HCT116 (cell line): ENCODE measurements around the gene QSOX1. TPM values are rescaled to one million over a fixed set of nuclear protein-coding genes. Genes with fewer than 3 reads are reported as not detected.

ENCODE experiments used
- ATAC-seq: fragments of 200-7000 bp; cut with Tn5 transposase; 2 replicates; pipeline ENCODE4 v1.9.1; 2020; ENCODE audit warnings: mild to moderate bottlenecking, moderate library complexity
- BruUV-seq: library from RNA; stranded (reverse); fragments of 400-500 nt; replicated peaks from 2 replicates; lab custom pipeline; 2021; lab: Mats Ljungman, UMichigan
- CTCF ChIA-PET: fragments of 300-600 bp; sonication (Branson Sonifier 250); formaldehyde crosslinking; loops from one replicate; lab custom pipeline; 2021; ENCODE audit warnings: antibody characterized with exemption; lab: Charles Lee
- POLR2A ChIA-PET: fragments of 300-600, 350-600 bp; sonication (Branson Sonifier 250); formaldehyde crosslinking; loops from one replicate; lab custom pipeline; 2021; ENCODE audit warnings: antibody characterized with exemption; lab: Charles Lee
- RAD21 ChIA-PET, 2 experiments: fragments of 300-600 bp; sonication (Branson Sonifier 250); formaldehyde crosslinking; loops; one replicate each; lab custom pipeline; 2023; ENCODE audit warnings: low total read pairs in 2 of 2; ENCODE audit not compliant: uncharacterized antibody in 2 of 2, unreplicated experiment in 2 of 2, low non-redundant PET in 1 of 2; lab: Charles Lee
- DNase-seq: peaks from one replicate; pipeline ENCODE4 v3.0.0-alpha.2; 2010; ENCODE audit warnings: low read depth, low spot score
- H2AFZ ChIP-seq: fragments of 200-600 bp; shearing (Covaris generic), sonication (generic); 2 replicates; pipeline ENCODE4 v1.6.1; 2017; ENCODE audit warnings: low read depth, mixed run types, mixed read lengths, antibody characterized with exemption, low read length; ENCODE audit not compliant: poor library complexity, severe bottlenecking
- H3K27ac ChIP-seq: 2 replicates; pipeline ENCODE4 v1.5.1; 2012; ENCODE audit warnings: low read depth, low read length
- H3K27me3 ChIP-seq: fragments of 200-600 bp; sonication (generic); 2 replicates; pipeline ENCODE4 v1.6.1; 2016; ENCODE audit warnings: mixed run types, low read length, mixed read lengths; ENCODE audit not compliant: insufficient read depth
- H3K36me3 ChIP-seq, 2 experiments: fragments of 200-500 bp in 1 of 2; fragments of 200-600 bp in 1 of 2; sonication (Bioruptor generic) in 1 of 2; sonication (generic) in 1 of 2; 2 replicates each; pipeline versions ENCODE4 v1.5.1 to v1.6.1; 2014 to 2016; ENCODE audit warnings: low read length in 2 of 2, inconsistent platforms in 1 of 2, mixed read lengths in 1 of 2, mixed run types in 1 of 2; ENCODE audit not compliant: insufficient read depth in 2 of 2, control insufficient read depth in 1 of 2
- H3K4me1 ChIP-seq, 2 experiments: fragments of 200-600 bp in 1 of 2; sonication (generic) in 1 of 2; 2 replicates each; pipeline versions ENCODE4 v1.5.1 to v1.6.1; 2012 to 2017; ENCODE audit warnings: low read length in 2 of 2, inconsistent platforms in 1 of 2, mild to moderate bottlenecking in 1 of 2, mixed read lengths in 1 of 2, mixed run types in 1 of 2, moderate library complexity in 1 of 2; ENCODE audit not compliant: insufficient read depth in 2 of 2, control insufficient read depth in 1 of 2
- H3K4me2 ChIP-seq: fragments of 200-600 bp; sonication (generic); 2 replicates; pipeline ENCODE4 v1.6.1; 2017; ENCODE audit warnings: mixed run types, low read length, mixed read lengths
- H3K4me3 ChIP-seq, 2 experiments: fragments of 200-600 bp in 1 of 2; sonication (generic) in 1 of 2; replicated peaks in 1 of 2; 2 replicates each; pipeline ENCODE4 v1.5.1; 2011 to 2016; ENCODE audit warnings: low read length in 2 of 2, control low read depth in 1 of 2, low read depth in 1 of 2, mild to moderate bottlenecking in 1 of 2, mixed read lengths in 1 of 2, mixed run types in 1 of 2
- H3K79me2 ChIP-seq: fragments of 200-600 bp; sonication (generic); 2 replicates; pipeline ENCODE4 v1.6.1; 2017; ENCODE audit warnings: mild to moderate bottlenecking, mixed run types, low read length, moderate library complexity, mixed read lengths; ENCODE audit not compliant: insufficient read depth
- H3K9ac ChIP-seq: fragments of 200-600 bp; sonication (generic); 2 replicates; pipeline ENCODE4 v1.6.1; 2016; ENCODE audit warnings: low read length, mixed read lengths
- H3K9me2 ChIP-seq: fragments of 200-600 bp; sonication (generic), shearing (Covaris generic); 2 replicates; pipeline ENCODE4 v1.6.1; 2017; ENCODE audit warnings: mixed run types, mild to moderate bottlenecking, moderate library complexity; ENCODE audit not compliant: insufficient read depth
- H3K9me3 ChIP-seq, 2 experiments: fragments of 200-500 bp in 1 of 2; fragments of 200-600 bp in 1 of 2; sonication (Bioruptor generic) in 1 of 2; sonication (generic) in 1 of 2; 2 replicates each; pipeline ENCODE4 v1.6.1; 2014 to 2017; ENCODE audit warnings: low read length in 2 of 2, mixed read lengths in 2 of 2, inconsistent platforms in 1 of 2, low read depth in 1 of 2, mild to moderate bottlenecking in 1 of 2, mixed run types in 1 of 2, moderate library complexity in 1 of 2; ENCODE audit not compliant: control insufficient read depth in 1 of 2, insufficient read depth in 1 of 2
- H4K20me1 ChIP-seq: fragments of 200-600 bp; sonication (generic), shearing (Covaris generic); 2 replicates; pipeline ENCODE4 v1.6.1; 2017; ENCODE audit warnings: mixed run types, mild to moderate bottlenecking, moderate library complexity; ENCODE audit not compliant: insufficient read depth
- CBX3 ChIP-seq: IDR thresholded peaks from 2 replicates; pipeline ENCODE4 v1.6.1; 2012; ENCODE audit warnings: low read depth
- CEBPB ChIP-seq: IDR thresholded peaks from 2 replicates; pipeline ENCODE4 v1.6.1; 2012; ENCODE audit warnings: low read depth
- EGR1 ChIP-seq: IDR thresholded peaks from 2 replicates; pipeline ENCODE4 v1.6.1; 2012; ENCODE audit warnings: low read depth
- EZH2phosphoT487 ChIP-seq: fragments of 200-600 bp; IDR thresholded peaks from 2 replicates; pipeline ENCODE4 v1.6.1; 2018; ENCODE audit warnings: antibody characterized with exemption, borderline replicate concordance
- JUND ChIP-seq: IDR thresholded peaks from 2 replicates; pipeline ENCODE4 v1.6.1; 2012
- POLR2A ChIP-seq: IDR thresholded peaks from 2 replicates; pipeline ENCODE4 v1.7.0; 2011; ENCODE audit warnings: borderline replicate concordance; ENCODE audit not compliant: insufficient read depth, insufficient read length; ENCODE audit errors: extremely low read depth
- SP1 ChIP-seq: IDR thresholded peaks from 2 replicates; pipeline ENCODE4 v1.6.1; 2012; ENCODE audit warnings: low read depth
- YY1 ChIP-seq: IDR thresholded peaks from 2 replicates; pipeline ENCODE4 v1.6.1; 2011; ENCODE audit warnings: low read length, low read depth, moderate library complexity, mild to moderate bottlenecking; ENCODE audit not compliant: insufficient replicate concordance; ENCODE audit errors: extremely low read depth
- ZFX ChIP-seq: fragments of 450-650 bp; IDR thresholded peaks from 2 replicates; pipeline ENCODE4 v1.6.1; 2017
- ZNF274 ChIP-seq: fragments of 200-500 bp; sonication (Bioruptor generic); IDR thresholded peaks from 2 replicates; pipeline ENCODE4 v1.6.1; 2014; ENCODE audit warnings: mild to moderate bottlenecking, low read depth, low read length, inconsistent platforms
- intact Hi-C: fragments of 100-400 bp; cut with micrococcal nuclease; formaldehyde crosslinking; loops from 2 replicates; pipeline ENCODE4 v1.10.0; 2022
- total RNA-seq: library from RNA; stranded (reverse); gene quantifications from one replicate; pipeline ENCODE4 v1.2.1, GENCODE V29; 2021; ENCODE audit not compliant: unreplicated experiment
- TF ChIP-seq, protein P1 (sequence below): IDR thresholded peaks from 2 replicates; pipeline ENCODE4 v1.6.1; 2012; ENCODE audit warnings: low read depth

Gene QSOX1
- total RNA-seq, 1 experiment from 2014 or later, result 89.2 TPM

DNA sequence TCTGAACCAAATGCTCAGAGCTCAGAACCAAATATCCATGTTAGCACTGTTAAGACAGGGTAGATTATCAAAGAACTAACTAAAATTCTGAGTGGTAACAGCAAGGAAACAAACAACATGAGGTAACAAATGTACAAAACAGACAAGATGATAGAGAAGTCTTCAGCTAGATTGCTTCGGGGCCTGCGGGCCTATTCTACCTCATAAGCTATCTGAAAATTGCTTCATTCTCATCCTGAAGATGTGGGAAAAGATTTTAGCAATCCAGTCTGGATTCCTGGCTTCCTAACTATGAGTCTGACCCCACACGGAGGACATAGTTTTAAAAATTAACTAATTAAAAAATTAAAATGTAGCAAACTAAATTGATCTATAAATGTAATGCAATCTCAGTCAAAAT, 9.2 kb upstream of the QSOX1 start (continued):
- TF ChIP-seq ZNF274, result no peak
- TF ChIP-seq YY1, result no peak
- TF ChIP-seq SP1, result no peak
- TF ChIP-seq ZFX, result no peak
- no peak for TF ChIP-seq EZH2phosphoT487
- no peak for TF ChIP-seq CEBPB
- TF ChIP-seq JUND, result no peak

DNA sequence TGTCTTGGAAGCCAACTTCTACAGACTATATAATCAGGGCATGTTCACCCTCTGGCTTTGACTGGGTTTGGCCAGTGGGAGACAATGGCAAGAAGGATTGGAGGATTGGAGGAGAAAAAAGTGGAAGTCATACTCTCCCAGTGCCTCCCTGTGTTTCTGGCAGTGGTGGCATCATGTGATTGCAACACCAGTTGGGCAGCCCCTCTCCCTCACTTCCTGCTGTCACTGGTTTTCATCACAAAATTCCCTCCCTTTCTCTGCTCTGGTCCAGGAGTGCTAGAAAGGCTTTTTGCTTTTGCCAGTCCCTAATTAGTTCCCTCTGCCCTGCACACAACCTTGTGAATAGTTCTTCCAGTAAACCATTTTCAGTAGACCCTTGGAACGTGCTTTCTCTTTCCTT, 3.7 kb upstream of the QSOX1 start:
- no peak overlapping the region for H2AFZ ChIP-seq
- no peak overlapping the region for H3K9ac ChIP-seq
- ChIA-PET RAD21 (no interaction called here), POLR2A (no interaction called here), CTCF (no interaction called here)
- no peak for TF ChIP-seq ZNF274
- no peak for TF ChIP-seq YY1
- TF ChIP-seq EGR1, result no peak
- TF ChIP-seq, protein P1, sequence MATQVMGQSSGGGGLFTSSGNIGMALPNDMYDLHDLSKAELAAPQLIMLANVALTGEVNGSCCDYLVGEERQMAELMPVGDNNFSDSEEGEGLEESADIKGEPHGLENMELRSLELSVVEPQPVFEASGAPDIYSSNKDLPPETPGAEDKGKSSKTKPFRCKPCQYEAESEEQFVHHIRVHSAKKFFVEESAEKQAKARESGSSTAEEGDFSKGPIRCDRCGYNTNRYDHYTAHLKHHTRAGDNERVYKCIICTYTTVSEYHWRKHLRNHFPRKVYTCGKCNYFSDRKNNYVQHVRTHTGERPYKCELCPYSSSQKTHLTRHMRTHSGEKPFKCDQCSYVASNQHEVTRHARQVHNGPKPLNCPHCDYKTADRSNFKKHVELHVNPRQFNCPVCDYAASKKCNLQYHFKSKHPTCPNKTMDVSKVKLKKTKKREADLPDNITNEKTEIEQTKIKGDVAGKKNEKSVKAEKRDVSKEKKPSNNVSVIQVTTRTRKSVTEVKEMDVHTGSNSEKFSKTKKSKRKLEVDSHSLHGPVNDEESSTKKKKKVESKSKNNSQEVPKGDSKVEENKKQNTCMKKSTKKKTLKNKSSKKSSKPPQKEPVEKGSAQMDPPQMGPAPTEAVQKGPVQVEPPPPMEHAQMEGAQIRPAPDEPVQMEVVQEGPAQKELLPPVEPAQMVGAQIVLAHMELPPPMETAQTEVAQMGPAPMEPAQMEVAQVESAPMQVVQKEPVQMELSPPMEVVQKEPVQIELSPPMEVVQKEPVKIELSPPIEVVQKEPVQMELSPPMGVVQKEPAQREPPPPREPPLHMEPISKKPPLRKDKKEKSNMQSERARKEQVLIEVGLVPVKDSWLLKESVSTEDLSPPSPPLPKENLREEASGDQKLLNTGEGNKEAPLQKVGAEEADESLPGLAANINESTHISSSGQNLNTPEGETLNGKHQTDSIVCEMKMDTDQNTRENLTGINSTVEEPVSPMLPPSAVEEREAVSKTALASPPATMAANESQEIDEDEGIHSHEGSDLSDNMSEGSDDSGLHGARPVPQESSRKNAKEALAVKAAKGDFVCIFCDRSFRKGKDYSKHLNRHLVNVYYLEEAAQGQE, result no peak
- TF ChIP-seq POLR2A, result no peak
- no peak for TF ChIP-seq CBX3
- TF ChIP-seq JUND, result no peak
- H4K20me1 ChIP-seq, result no peaks in the 10 kb centered on the region
- intact Hi-C loops, result no loop called here
- H3K27ac ChIP-seq, result no peak overlapping the region
- peak overlapping the region; percentile 16 for H3K4me2 ChIP-seq
- H3K36me3 ChIP-seq, result no peaks in the 10 kb centered on the region
- no peaks in the 10 kb centered on the region for H3K9me3 ChIP-seq
- DNase-seq, result no peak
- ATAC-seq, result no peak
- peaks cover 7% of the 10 kb centered on the region; the same call in 1 of the 2 replicates for H3K79me2 ChIP-seq
- BruUV-seq, result no TSS peak
- no peaks in the 10 kb centered on the region for H3K27me3 ChIP-seq
- H3K9me2 ChIP-seq, result no peaks in the 10 kb centered on the region
- H3K4me3 ChIP-seq, result no peak overlapping the region
- H3K4me1 ChIP-seq, result peaks cover 2 to 32% of the 10 kb centered on the region in 2 experiments; a peak in 3 of 4 replicates
